H9 (cell line): ENCODE measurements around the gene MYCN. TPM values are rescaled to one million over a fixed set of nuclear protein-coding genes. Genes with fewer than 3 reads are reported as not detected.

Experiments used
- DNase-seq: peaks from one replicate; pipeline ENCODE4 v3.0.0-alpha.2; 2017
- H2AFZ ChIP-seq: one replicate; pipeline ENCODE4 v1.6.1; 2013; ENCODE audit warnings: mild to moderate bottlenecking, low read length, control low read depth, moderate library complexity
- H2AK5ac ChIP-seq: 2 replicates; pipeline ENCODE4 v1.6.1; 2013; ENCODE audit warnings: low read length, control low read depth, mixed read lengths; ENCODE audit not compliant: insufficient read length
- H2BK120ac ChIP-seq: one replicate; pipeline ENCODE4 v1.6.1; 2013; ENCODE audit warnings: low read depth, mild to moderate bottlenecking, low read length, control low read depth, inconsistent platforms; ENCODE audit not compliant: poor library complexity, severe bottlenecking
- H2BK12ac ChIP-seq: 2 replicates; pipeline ENCODE4 v1.6.1; 2013; ENCODE audit warnings: low read length, control low read depth, mixed read lengths, low read depth; ENCODE audit not compliant: insufficient read length
- H2BK15ac ChIP-seq: 2 replicates; pipeline ENCODE4 v1.6.1; 2013; ENCODE audit warnings: low read depth, low read length, control low read depth
- H2BK20ac ChIP-seq: one replicate; pipeline ENCODE4 v1.6.1; 2013; ENCODE audit warnings: low read depth, mild to moderate bottlenecking, low read length, control low read depth, inconsistent platforms; ENCODE audit not compliant: poor library complexity, severe bottlenecking
- H2BK5ac ChIP-seq: 2 replicates; pipeline ENCODE4 v1.6.1; 2013; ENCODE audit warnings: low read length, control low read depth, mixed read lengths; ENCODE audit not compliant: insufficient read length
- H3K14ac ChIP-seq: 2 replicates; pipeline ENCODE4 v1.6.1; 2013; ENCODE audit warnings: low read length, control low read depth; ENCODE audit not compliant: insufficient read depth
- H3K18ac ChIP-seq: 2 replicates; pipeline ENCODE4 v1.6.1; 2013; ENCODE audit warnings: low read depth, mild to moderate bottlenecking, mixed read lengths, low read length, control low read depth; ENCODE audit not compliant: insufficient read length
- H3K23ac ChIP-seq: 2 replicates; pipeline ENCODE4 v1.6.1; 2013; ENCODE audit warnings: low read length, control low read depth, mixed read lengths, low read depth; ENCODE audit not compliant: insufficient read length
- H3K23me2 ChIP-seq: 2 replicates; pipeline ENCODE4 v1.6.1; 2013; ENCODE audit warnings: low read depth, mild to moderate bottlenecking, mixed read lengths, low read length, control low read depth; ENCODE audit not compliant: insufficient read length, poor library complexity, severe bottlenecking
- H3K27ac ChIP-seq: 2 replicates; pipeline ENCODE4 v1.5.1; 2013; ENCODE audit warnings: low read length, control low read depth, mixed read lengths, low read depth; ENCODE audit not compliant: insufficient read length
- H3K27me3 ChIP-seq: 2 replicates; pipeline ENCODE4 v1.6.1; 2013; ENCODE audit warnings: low read length, control low read depth, inconsistent platforms; ENCODE audit not compliant: insufficient read depth
- H3K4ac ChIP-seq: 2 replicates; pipeline ENCODE4 v1.6.1; 2013; ENCODE audit warnings: low read depth, mild to moderate bottlenecking, control low read depth, inconsistent platforms, low read length, moderate library complexity
- H3K4me1 ChIP-seq: 2 replicates; pipeline ENCODE4 v1.6.1; 2013; ENCODE audit warnings: low read length, control low read depth, inconsistent platforms; ENCODE audit not compliant: insufficient read depth
- H3K4me2 ChIP-seq: 2 replicates; pipeline ENCODE4 v1.6.1; 2013; ENCODE audit warnings: low read length, control low read depth, mixed read lengths; ENCODE audit not compliant: insufficient read length, insufficient read depth
- H3K56ac ChIP-seq: 2 replicates; pipeline ENCODE4 v1.6.1; 2013; ENCODE audit warnings: low read depth, mild to moderate bottlenecking, mixed read lengths, low read length, control low read depth; ENCODE audit not compliant: insufficient read length
- H3K79me1 ChIP-seq: 2 replicates; pipeline ENCODE4 v1.6.1; 2013; ENCODE audit warnings: low read depth, mild to moderate bottlenecking, moderate library complexity, low read length, control low read depth, inconsistent platforms; ENCODE audit not compliant: insufficient read depth, poor library complexity, severe bottlenecking
- H3K79me2 ChIP-seq: 2 replicates; pipeline ENCODE4 v1.6.1; 2013; ENCODE audit warnings: low read length, control low read depth, inconsistent platforms; ENCODE audit not compliant: insufficient read depth
- H3K9ac ChIP-seq: 2 replicates; pipeline ENCODE4 v1.6.1; 2013; ENCODE audit warnings: low read length, control low read depth, mixed read lengths; ENCODE audit not compliant: insufficient read length; ENCODE audit errors: extremely low read depth
- H3K9me3 ChIP-seq: one replicate; pipeline ENCODE4 v1.6.1; 2013; ENCODE audit warnings: low read depth, low read length, inconsistent platforms; ENCODE audit not compliant: control insufficient read depth
- H3T11ph ChIP-seq: one replicate; pipeline ENCODE4 v1.6.1; 2013; ENCODE audit warnings: mild to moderate bottlenecking, low read length, control low read depth, inconsistent platforms
- H4K20me1 ChIP-seq: one replicate; pipeline ENCODE4 v1.6.1; 2013; ENCODE audit not compliant: control insufficient read depth, insufficient read length, insufficient read depth
- H4K5ac ChIP-seq: 2 replicates; pipeline ENCODE4 v1.6.1; 2013; ENCODE audit warnings: low read depth, mild to moderate bottlenecking, mixed read lengths, low read length, control low read depth; ENCODE audit not compliant: insufficient read length
- H4K8ac ChIP-seq: replicated peaks from 2 replicates; pipeline ENCODE4 v1.6.1; 2013; ENCODE audit warnings: low read length, control low read depth, mixed read lengths, low read depth; ENCODE audit not compliant: insufficient read length
- H4K91ac ChIP-seq: 2 replicates; pipeline ENCODE4 v1.6.1; 2013; ENCODE audit warnings: low read depth, mild to moderate bottlenecking, moderate library complexity, mixed read lengths, low read length, control low read depth; ENCODE audit not compliant: insufficient read length
- H3K27ac Mint-ChIP-seq, 3 experiments: 2 replicates in 2 of 3; 3 replicates in 1 of 3; pipeline ENCODE4 v1.8.0; 2020 to 2021; ENCODE audit warnings: mixed read lengths in 3 of 3, mild to moderate bottlenecking in 1 of 3, moderate library complexity in 1 of 3
- H3K27me3 Mint-ChIP-seq: 2 replicates; pipeline ENCODE4 v1.8.0; 2021; ENCODE audit warnings: low read depth, mild to moderate bottlenecking, moderate library complexity, mixed read lengths
- H3K36me3 Mint-ChIP-seq, 3 experiments: 2 replicates in 2 of 3; 3 replicates in 1 of 3; pipeline ENCODE4 v1.8.0; 2020 to 2021; ENCODE audit warnings: low read depth in 3 of 3, mixed read lengths in 3 of 3; ENCODE audit not compliant: insufficient read depth in 1 of 3
- H3K4me1 Mint-ChIP-seq, 2 experiments: 2 replicates each; pipeline ENCODE4 v1.8.0; 2020; ENCODE audit warnings: mixed read lengths in 2 of 2
- H3K4me3 Mint-ChIP-seq, 2 experiments: 2 replicates in 1 of 2; 3 replicates in 1 of 2; pipeline ENCODE4 v1.8.0; 2020 to 2021; ENCODE audit warnings: mild to moderate bottlenecking in 2 of 2, mixed read lengths in 2 of 2, moderate library complexity in 1 of 2
- H3K9me3 Mint-ChIP-seq, 2 experiments: 2 replicates in 1 of 2; 3 replicates in 1 of 2; pipeline ENCODE4 v1.8.0; 2020; ENCODE audit warnings: mild to moderate bottlenecking in 2 of 2, mixed read lengths in 2 of 2, moderate library complexity in 1 of 2
- CTCF ChIP-seq: fragments of 200-600 bp; sonication (generic); conservative IDR thresholded peaks from 3 replicates; pipeline ENCODE4 v1.8.0; 2021; ENCODE audit warnings: antibody characterized with exemption, mild to moderate bottlenecking
- WGBS: extraction: QIAGEN DNeasy Blood & Tissue Kit; methylation state at CpG from one replicate; pipeline ENCODE4 v1.1.7; 2013; ENCODE audit warnings: missing lambda C conversion rate, low lambda C conversion rate, mixed read lengths; ENCODE audit not compliant: insufficient read length; ENCODE audit errors: extremely low coverage; 5-methylcytosine and 5-hydroxymethylcytosine counted together
- total RNA-seq: library from RNA; stranded (reverse); gene quantifications from 2 replicates; pipeline ENCODE4 v1.2.1, GENCODE V29; 2021

Gene MYCN
- total RNA-seq, 1 experiment from 2014 or later = 100.0 TPM

- Histone ChIP-seq H2AFZ (no peak overlapping the region), H3T11ph (no peak overlapping the region), H3K9ac (no peak overlapping the region), H3K18ac (no peak overlapping the region), H3K4me1 (peaks cover 10% of the 10 kb centered on the region), H4K20me1 (no peaks in the 10 kb centered on the region), H3K27ac (no peak overlapping the region), H2BK120ac (no peak overlapping the region), H3K4ac (no peak overlapping the region), H3K14ac (no peak overlapping the region), H3K27me3 (no peaks in the 10 kb centered on the region), H4K8ac (no peak overlapping the region), H3K23me2 (peaks cover 3% of the 10 kb centered on the region), H2BK20ac (no peak overlapping the region), H4K5ac (no peak overlapping the region), H4K91ac (no peak overlapping the region), H3K9me3 (no peaks in the 10 kb centered on the region), H3K79me1 (no peaks in the 10 kb centered on the region), H3K79me2 (no peaks in the 10 kb centered on the region), H2BK12ac (no peak overlapping the region), H3K56ac (no peak overlapping the region), H3K4me2 (no peak overlapping the region), H2BK5ac (no peak overlapping the region), H3K23ac (no peak overlapping the region), H2BK15ac (no peak overlapping the region), H2AK5ac (no peak overlapping the region)
- no peak overlapping the region; a peak in 1 of 5 replicates for H3K4me3 Mint-ChIP-seq
- no CpG with 5 or more reads among the region's 4 CpGs for whole genome bisulfite sequencing
- no peak for DNase-seq
- peaks cover 7% of the 10 kb centered on the region for H3K27me3 Mint-ChIP-seq
- peaks cover 42 to 52% of the 10 kb centered on the region in 2 experiments for H3K4me1 Mint-ChIP-seq
- H3K36me3 Mint-ChIP-seq = peaks cover 2 to 15% (median 4%) of the 10 kb centered on the region in 3 experiments; a peak in 6 of 7 replicates
- no peak for TF ChIP-seq CTCF
- no peak overlapping the region for H3K27ac Mint-ChIP-seq
- H3K9me3 Mint-ChIP-seq = peaks cover 5 to 11% of the 10 kb centered on the region in 2 experiments; a peak in 3 of 5 replicates
Measured at GRCh38 chr2:15934291-15934945, 5.9 kb upstream of the MYCN start.
